ENCODE results near the gene ORAI2.
A peak's percentile ranks its signal among the peaks of the same experiment; 100 is the strongest.
"Not testable (repeated sequence)": the region's sequence is repeated elsewhere in the genome, so short reads cannot be mapped to it uniquely, and the experiment has no call there.

ORAI2 gene

GRCh38 chr7:102451371-102452054 is 18.1 kb downstream of the ORAI2 start:
- Mint-ChIP-seq H3K27ac (peak overlapping the region in 1 of 2 donors; percentile 59), H3K27me3 (no peaks in the 10 kb centered on the region), H3K4me1 (peaks cover 14% of the 10 kb centered on the region), H3K4me3 (no peak overlapping the region), H3K9me3 (no peaks in the 10 kb centered on the region)
- ATAC-seq (no peak), DNase-seq (no peak)

- DNase-seq (no peak), ATAC-seq (no peak)
- Mint-ChIP-seq H3K4me3 (no peak overlapping the region), H3K27ac (no peak overlapping the region), H3K27me3 (no peaks in the 10 kb centered on the region), H3K9me3 (no peaks in the 10 kb centered on the region), H3K4me1 (peaks cover 7% of the 10 kb centered on the region)
Measured at GRCh38 chr7:102452451-102452850, 19.1 kb downstream of the ORAI2 start.

- H3K27ac Mint-ChIP-seq = no peak overlapping the region
- H3K4me3 Mint-ChIP-seq = no peak overlapping the region
- no peaks in the 10 kb centered on the region for H3K27me3 Mint-ChIP-seq
- ATAC-seq = no peak
- peaks cover 7% of the 10 kb centered on the region for H3K4me1 Mint-ChIP-seq
- no peaks in the 10 kb centered on the region for H3K9me3 Mint-ChIP-seq
- no peak for DNase-seq
Measured at GRCh38 chr7:102453319-102453718, 19.9 kb downstream of the ORAI2 start.

DNA sequence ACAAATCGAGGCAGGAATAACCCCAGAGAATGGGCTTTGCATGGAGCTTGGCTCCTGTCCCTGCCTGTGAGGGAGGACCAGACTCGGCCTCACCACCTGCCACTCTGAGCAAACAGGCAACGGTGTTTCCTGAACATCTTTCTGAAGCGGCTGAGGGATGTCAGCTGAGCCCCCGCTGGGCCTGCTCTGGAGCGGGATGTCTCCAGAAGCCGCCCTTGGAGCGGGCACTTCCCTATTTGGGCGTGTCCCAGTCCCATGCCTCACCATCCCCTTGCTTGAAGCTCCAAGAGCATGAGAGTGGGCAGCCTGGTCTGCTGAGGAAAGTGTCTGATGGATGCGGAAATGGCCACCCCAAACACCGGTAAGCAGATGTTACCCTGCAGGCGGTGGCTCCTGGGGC is 21.1 kb downstream of the ORAI2 start:
- H3K9me3 Mint-ChIP-seq = no peaks in the 10 kb centered on the region
- no peak overlapping the region for H3K4me3 Mint-ChIP-seq

GRCh38 chr7:102454932-102455331 is 21.6 kb downstream of the ORAI2 start:
- H3K4me3 Mint-ChIP-seq, H3K9me3 Mint-ChIP-seq, DNase-seq, H3K4me1 Mint-ChIP-seq, H3K27me3 Mint-ChIP-seq, ATAC-seq, H3K27ac Mint-ChIP-seq: not testable (repeated sequence)

More for the DNA sequence above, 21.1 kb downstream of the ORAI2 start:
- DNase-seq (no peak), ATAC-seq (no peak)
- no peaks in the 10 kb centered on the region for H3K27me3 Mint-ChIP-seq
- H3K27ac Mint-ChIP-seq = no peak overlapping the region
- H3K4me1 Mint-ChIP-seq = peaks cover 7% of the 10 kb centered on the region

DNA sequence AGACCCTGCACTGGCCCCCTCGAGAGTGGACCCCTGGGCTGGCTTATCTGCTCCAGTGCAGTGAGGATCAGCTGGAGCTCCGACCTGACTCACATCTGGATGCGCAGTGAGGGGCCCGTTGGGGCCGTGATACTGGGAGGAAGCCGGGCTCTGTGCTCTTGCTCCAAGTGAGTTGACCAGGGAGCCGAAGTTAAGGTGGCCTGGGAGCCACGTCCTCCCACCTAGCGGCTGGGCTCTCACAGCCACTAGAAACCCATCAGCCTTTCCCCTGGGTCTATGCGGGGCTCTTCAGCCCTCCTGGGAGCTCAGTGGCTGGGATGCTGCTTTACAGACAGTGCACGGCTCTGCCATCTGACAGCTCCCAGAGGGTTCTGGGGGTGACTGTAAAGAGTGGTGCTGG is 22.2 kb downstream of the ORAI2 start:
- Mint-ChIP-seq H3K4me3 (no peak overlapping the region), H3K4me1 (peaks cover 4% of the 10 kb centered on the region), H3K9me3 (no peaks in the 10 kb centered on the region), H3K27me3 (no peaks in the 10 kb centered on the region), H3K27ac (no peak overlapping the region)
- DNase-seq (no peak), ATAC-seq (no peak)

DNA sequence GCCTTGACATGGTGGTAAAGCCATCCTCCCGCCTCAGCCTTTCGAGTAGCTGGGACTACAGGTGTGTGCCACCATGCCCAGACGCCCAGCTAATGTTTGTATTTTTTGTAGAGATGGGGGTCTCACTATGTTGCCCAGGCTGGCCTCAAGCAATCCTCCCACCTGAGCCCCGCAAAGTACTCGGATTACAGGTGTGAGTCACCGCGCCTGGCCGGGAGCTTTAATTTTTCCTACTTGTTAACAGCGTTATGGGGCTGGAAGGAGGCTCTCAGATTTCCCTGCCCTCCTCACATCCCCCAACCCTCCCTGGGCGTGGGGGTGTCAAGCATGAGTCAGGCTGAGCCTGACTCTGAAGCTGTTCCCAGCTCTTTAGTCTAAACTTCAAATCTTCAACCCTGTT is 23.0 kb downstream of the ORAI2 start:
- no peak for ATAC-seq
- Mint-ChIP-seq H3K4me3 (no peak overlapping the region), H3K4me1 (peaks cover 8% of the 10 kb centered on the region), H3K27me3 (no peaks in the 10 kb centered on the region), H3K9me3 (no peaks in the 10 kb centered on the region), H3K27ac (no peak overlapping the region)
- DNase-seq = no peak

- Mint-ChIP-seq H3K9me3 (no peaks in the 10 kb centered on the region), H3K27ac (no peak overlapping the region), H3K4me3 (no peak overlapping the region), H3K4me1 (peaks cover 16% of the 10 kb centered on the region), H3K27me3 (no peaks in the 10 kb centered on the region)
- no peak for DNase-seq
- ATAC-seq = peak; percentile 26
Measured at GRCh38 chr7:102457352-102457924, 24.1 kb downstream of the ORAI2 start.

DNA sequence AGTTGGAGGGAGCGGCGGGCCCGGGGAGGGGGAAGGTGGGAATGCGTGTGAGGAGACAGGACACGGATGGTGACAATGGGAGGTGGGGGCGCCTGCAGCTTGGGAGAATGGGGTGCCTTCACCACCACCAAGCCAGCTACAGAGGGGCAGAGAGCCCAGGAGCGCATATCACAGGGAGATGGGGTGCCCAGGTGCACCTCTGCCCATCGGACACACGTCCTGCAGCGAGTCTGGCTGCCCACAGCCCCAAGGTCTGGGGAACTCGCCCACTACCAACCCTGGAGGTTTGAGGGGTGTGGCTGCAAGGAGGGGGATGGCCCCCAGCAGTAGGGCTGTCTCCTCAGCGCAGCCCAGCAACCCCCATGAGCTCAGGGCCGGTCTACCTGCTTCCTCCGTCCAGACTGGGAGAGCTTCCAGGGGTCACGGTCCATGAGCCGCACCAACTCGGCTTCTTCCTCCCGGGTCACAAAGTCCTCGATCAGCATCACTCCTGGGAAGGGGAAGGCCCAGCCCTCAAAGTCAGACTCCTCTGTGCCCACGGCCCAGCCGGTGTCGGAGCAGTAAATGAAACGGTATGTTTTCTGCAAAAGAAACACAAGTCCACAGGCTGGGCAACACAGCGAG is 26.0 kb downstream of the ORAI2 start:
- Mint-ChIP-seq H3K9me3 (no peaks in the 10 kb centered on the region), H3K4me1 (peaks cover 31% of the 10 kb centered on the region), H3K27ac (no peak overlapping the region), H3K4me3 (no peak overlapping the region), H3K27me3 (no peaks in the 10 kb centered on the region)
- ATAC-seq (peak; percentile 15), DNase-seq (no peak)

GRCh38 chr7:102460467-102460866 is 27.1 kb downstream of the ORAI2 start:
- peaks cover 38% of the 10 kb centered on the region for H3K4me1 Mint-ChIP-seq
- no peaks in the 10 kb centered on the region for H3K9me3 Mint-ChIP-seq
- DNase-seq (no peak), ATAC-seq (no peak)
- peak overlapping the region in 1 of 2 donors; percentile 62 for H3K27ac Mint-ChIP-seq
- H3K4me3 Mint-ChIP-seq = no peak overlapping the region
- no peaks in the 10 kb centered on the region for H3K27me3 Mint-ChIP-seq

- Mint-ChIP-seq H3K4me1 (peaks cover 59% of the 10 kb centered on the region), H3K4me3 (peak overlapping the region; percentile 95 to 96), H3K27ac (peak overlapping the region; percentile 90 to 93), H3K9me3 (no peaks in the 10 kb centered on the region), H3K27me3 (no peaks in the 10 kb centered on the region)
- no peak for ATAC-seq
- no peak for DNase-seq
Measured at GRCh38 chr7:102463841-102464576, 30.6 kb downstream of the ORAI2 start.

- no peaks in the 10 kb centered on the region for H3K27me3 Mint-ChIP-seq
- ATAC-seq = peak; percentile 93
- H3K4me3 Mint-ChIP-seq = peak within 1 kb of the TSS; percentile 95 to 96
- peaks cover 59% of the 10 kb centered on the region for H3K4me1 Mint-ChIP-seq
- peak; percentile 96 to 97 for DNase-seq
- no peaks in the 10 kb centered on the region for H3K9me3 Mint-ChIP-seq
- peak within 1 kb of the TSS; percentile 90 to 93 for H3K27ac Mint-ChIP-seq
Measured at GRCh38 chr7:102464577-102465280, 31.4 kb downstream of the ORAI2 start, which contains the start of the genes ALKBH4 and LRWD1. ALKBH4 (minus strand) TSS chr7:102464863; CDS start chr7:102464836, 27 bp downstream. LRWD1 (plus strand) TSS chr7:102464984; CDS start chr7:102465081, 97 bp downstream.

DNA sequence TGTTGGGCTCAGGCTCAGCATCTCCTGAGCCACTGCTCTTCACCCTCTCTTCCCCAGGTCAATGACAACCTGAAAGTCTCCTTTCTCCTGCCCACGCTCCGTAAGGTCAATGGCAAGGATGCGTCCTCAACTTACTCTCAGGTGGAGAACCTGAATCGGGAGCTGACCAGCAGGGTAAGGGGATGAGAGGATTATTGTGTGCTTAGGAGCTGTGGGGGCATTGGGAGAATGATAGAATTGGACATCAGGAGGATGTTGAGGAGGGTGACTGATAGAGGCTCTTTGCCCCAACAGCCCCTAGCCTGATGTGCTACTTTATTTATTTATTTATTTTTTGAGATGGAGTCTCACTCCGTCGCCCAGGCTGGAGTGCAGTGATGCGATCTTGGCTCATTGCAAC is 32.7 kb downstream of the ORAI2 start:
- ATAC-seq = no peak
- H3K9me3 Mint-ChIP-seq = no peaks in the 10 kb centered on the region
- no peaks in the 10 kb centered on the region for H3K27me3 Mint-ChIP-seq
- peak overlapping the region; percentile 95 to 96 for H3K4me3 Mint-ChIP-seq
- peaks cover 51% of the 10 kb centered on the region for H3K4me1 Mint-ChIP-seq
- no peak for DNase-seq
- no peak overlapping the region for H3K27ac Mint-ChIP-seq

DNA sequence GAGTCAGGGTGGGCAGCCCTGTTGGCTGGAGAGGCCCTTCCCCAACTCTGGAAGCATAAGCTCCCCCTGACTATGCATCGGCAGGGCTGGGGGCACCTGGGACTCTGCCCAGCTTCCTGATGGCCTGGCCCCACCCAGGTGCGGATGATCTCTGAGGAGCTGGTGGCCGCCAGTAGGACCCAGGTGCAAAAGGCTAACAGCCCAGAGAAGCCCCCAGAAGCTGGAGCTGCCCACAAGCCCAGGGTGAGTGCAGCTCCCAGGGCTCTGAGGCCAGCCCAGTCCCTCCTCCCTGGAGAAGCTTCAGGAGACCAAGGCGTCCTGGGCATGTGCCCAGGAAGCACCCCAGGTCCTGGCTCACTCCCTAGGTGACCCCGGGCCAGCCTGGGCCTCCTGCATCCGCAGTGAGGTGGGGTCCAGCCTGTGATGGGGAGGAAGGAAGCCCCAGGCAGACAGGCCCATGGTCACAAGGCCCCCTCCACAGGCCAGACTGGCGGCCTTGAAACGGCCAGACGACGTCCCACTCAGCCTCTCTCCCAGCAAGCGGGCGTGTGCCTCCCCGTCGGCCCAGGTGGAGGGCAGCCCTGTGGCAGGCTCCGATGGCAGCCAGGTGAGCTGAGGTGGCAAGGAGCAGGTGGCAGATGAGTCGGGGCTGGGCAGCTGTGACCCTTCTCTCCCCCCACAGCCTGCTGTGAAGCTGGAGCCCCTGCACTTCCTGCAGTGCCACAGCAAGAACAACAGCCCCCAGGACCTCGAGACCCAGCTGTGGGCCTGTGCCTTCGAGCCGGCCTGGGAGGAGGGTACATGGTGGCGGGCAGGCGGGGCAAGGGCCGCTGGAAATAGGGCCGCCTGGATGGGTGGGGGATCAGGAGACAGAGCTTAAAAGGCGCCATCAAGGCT is 34.5 kb downstream of the ORAI2 start:
- Mint-ChIP-seq H3K4me1 (peaks cover 39% of the 10 kb centered on the region), H3K4me3 (peak overlapping the region in 1 of 2 donors; percentile 24), H3K27ac (peak overlapping the region in 1 of 2 donors; percentile 50), H3K27me3 (no peaks in the 10 kb centered on the region), H3K9me3 (no peaks in the 10 kb centered on the region)
- no peak for DNase-seq
- ATAC-seq = no peak

Data from stimulated activated naive CD8-positive, alpha-beta T cell treated with anti-CD3 and anti-CD28 coated beads, Interleukin-15, amount 100 ng/mL, for 72 hours (primary cell).